ENCODE results near the gene BRME1.

BRME1 gene

GRCh38 chr19:13866463-13867046 lies 39.4 kb downstream of the BRME1 start:
- no peak overlapping the region for H3K27ac ChIP-seq (ENCODE audit: insufficient read depth, low read depth, low read length, poor library complexity, severe bottlenecking)

GRCh38 chr19:13865571-13866462 lies 40.1 kb downstream of the BRME1 start:
- Histone ChIP-seq H3K36me3 (ENCODE audit: control insufficient read depth, insufficient read depth, low read length) (no peaks in the 10 kb centered on the region), H3K27ac (ENCODE audit: insufficient read depth, low read depth, low read length, poor library complexity, severe bottlenecking) (no peak overlapping the region), H3K4me1 (ENCODE audit: control insufficient read depth, insufficient read depth, low read length) (peaks cover 13% of the 10 kb centered on the region), H3K27me3 (ENCODE audit: control insufficient read depth, insufficient read depth, low read length, poor library complexity, severe bottlenecking) (peaks cover 90% of the 10 kb centered on the region), H3K9me3 (ENCODE audit: control insufficient read depth, low read length) (no peaks in the 10 kb centered on the region), H3K4me3 (ENCODE audit: insufficient read depth, low read depth, low read length) (peak overlapping the region; percentile 33)
- 4 to 5% methylated on average over 82 of the region's 82 CpGs for WGBS, 2 experiments

More at GRCh38 chr19:13866463-13867046, 39.4 kb downstream of the BRME1 start:
- no peaks in the 10 kb centered on the region for H3K36me3 ChIP-seq (ENCODE audit: control insufficient read depth, insufficient read depth, low read length)
- 78 to 80% methylated on average over 15 of the region's 15 CpGs for WGBS, 2 experiments
- no peaks in the 10 kb centered on the region for H3K9me3 ChIP-seq (ENCODE audit: control insufficient read depth, low read length)
- no peak overlapping the region for H3K4me3 ChIP-seq (ENCODE audit: insufficient read depth, low read depth, low read length)
- H3K4me1 ChIP-seq (ENCODE audit: control insufficient read depth, insufficient read depth, low read length) = peaks cover 10% of the 10 kb centered on the region
- peaks cover 92% of the 10 kb centered on the region for H3K27me3 ChIP-seq (ENCODE audit: control insufficient read depth, insufficient read depth, low read length, poor library complexity, severe bottlenecking)

GRCh38 chr19:13864667-13865570 lies 41.0 kb downstream of the BRME1 start:
- H3K27me3 ChIP-seq (ENCODE audit: control insufficient read depth, insufficient read depth, low read length, poor library complexity, severe bottlenecking) = peaks cover 84% of the 10 kb centered on the region
- no peak overlapping the region for H3K27ac ChIP-seq (ENCODE audit: insufficient read depth, low read depth, low read length, poor library complexity, severe bottlenecking)
- no peaks in the 10 kb centered on the region for H3K36me3 ChIP-seq (ENCODE audit: control insufficient read depth, insufficient read depth, low read length)
- WGBS, 2 experiments = 12% methylated on average over 109 to 110 of the region's 113 CpGs
- H3K9me3 ChIP-seq (ENCODE audit: control insufficient read depth, low read length) = no peaks in the 10 kb centered on the region
- peaks cover 13% of the 10 kb centered on the region for H3K4me1 ChIP-seq (ENCODE audit: control insufficient read depth, insufficient read depth, low read length)
- H3K4me3 ChIP-seq (ENCODE audit: insufficient read depth, low read depth, low read length) = peak overlapping the region; percentile 33

GRCh38 chr19:13864046-13864666 lies 41.8 kb downstream of the BRME1 start:
- no peak overlapping the region for H3K4me3 ChIP-seq (ENCODE audit: insufficient read depth, low read depth, low read length)

GRCh38 chr19:13861714-13862531 lies 44.0 kb downstream of the BRME1 start:
- 20 to 22% methylated on average over 27 of the region's 27 CpGs for WGBS, 2 experiments
- H3K27me3 ChIP-seq (ENCODE audit: control insufficient read depth, insufficient read depth, low read length, poor library complexity, severe bottlenecking) = peaks cover 54% of the 10 kb centered on the region
- no peaks in the 10 kb centered on the region for H3K36me3 ChIP-seq (ENCODE audit: control insufficient read depth, insufficient read depth, low read length)
- H3K4me1 ChIP-seq (ENCODE audit: control insufficient read depth, insufficient read depth, low read length) = peaks cover 13% of the 10 kb centered on the region
- H3K27ac ChIP-seq (ENCODE audit: insufficient read depth, low read depth, low read length, poor library complexity, severe bottlenecking) = no peak overlapping the region
- H3K4me3 ChIP-seq (ENCODE audit: insufficient read depth, low read depth, low read length) = peak overlapping the region; percentile 33
- H3K9me3 ChIP-seq (ENCODE audit: control insufficient read depth, low read length) = no peaks in the 10 kb centered on the region

More at GRCh38 chr19:13864046-13864666, 41.8 kb downstream of the BRME1 start:
- H3K4me1 ChIP-seq (ENCODE audit: control insufficient read depth, insufficient read depth, low read length) = peaks cover 13% of the 10 kb centered on the region
- no peak overlapping the region for H3K27ac ChIP-seq (ENCODE audit: insufficient read depth, low read depth, low read length, poor library complexity, severe bottlenecking)
- H3K9me3 ChIP-seq (ENCODE audit: control insufficient read depth, low read length) = no peaks in the 10 kb centered on the region
- WGBS, 2 experiments = 40 to 41% methylated on average over 13 of the region's 13 CpGs
- peaks cover 77% of the 10 kb centered on the region for H3K27me3 ChIP-seq (ENCODE audit: control insufficient read depth, insufficient read depth, low read length, poor library complexity, severe bottlenecking)
- no peaks in the 10 kb centered on the region for H3K36me3 ChIP-seq (ENCODE audit: control insufficient read depth, insufficient read depth, low read length)

GRCh38 chr19:13861392-13861713 lies 44.6 kb downstream of the BRME1 start:
- 90 to 91% methylated on average over 11 of the region's 11 CpGs for WGBS, 2 experiments
- no peak overlapping the region for H3K4me3 ChIP-seq (ENCODE audit: insufficient read depth, low read depth, low read length)
- no peaks in the 10 kb centered on the region for H3K9me3 ChIP-seq (ENCODE audit: control insufficient read depth, low read length)
- H3K4me1 ChIP-seq (ENCODE audit: control insufficient read depth, insufficient read depth, low read length) = peaks cover 13% of the 10 kb centered on the region
- H3K27ac ChIP-seq (ENCODE audit: insufficient read depth, low read depth, low read length, poor library complexity, severe bottlenecking) = no peak overlapping the region
- no peaks in the 10 kb centered on the region for H3K36me3 ChIP-seq (ENCODE audit: control insufficient read depth, insufficient read depth, low read length)
- peaks cover 49% of the 10 kb centered on the region for H3K27me3 ChIP-seq (ENCODE audit: control insufficient read depth, insufficient read depth, low read length, poor library complexity, severe bottlenecking)

GRCh38 chr19:13860679-13861391 lies 45.1 kb downstream of the BRME1 start:
- Histone ChIP-seq H3K36me3 (ENCODE audit: control insufficient read depth, insufficient read depth, low read length) (no peaks in the 10 kb centered on the region), H3K9me3 (ENCODE audit: control insufficient read depth, low read length) (no peaks in the 10 kb centered on the region), H3K27ac (ENCODE audit: insufficient read depth, low read depth, low read length, poor library complexity, severe bottlenecking) (no peak overlapping the region), H3K27me3 (ENCODE audit: control insufficient read depth, insufficient read depth, low read length, poor library complexity, severe bottlenecking) (peaks cover 43% of the 10 kb centered on the region), H3K4me1 (ENCODE audit: control insufficient read depth, insufficient read depth, low read length) (peaks cover 13% of the 10 kb centered on the region), H3K4me3 (ENCODE audit: insufficient read depth, low read depth, low read length) (no peak overlapping the region)
- 90 to 93% methylated on average over 13 of the region's 13 CpGs for WGBS, 2 experiments

- H3K27me3 ChIP-seq (ENCODE audit: control insufficient read depth, insufficient read depth, low read length, poor library complexity, severe bottlenecking) = peaks cover 30% of the 10 kb centered on the region
- H3K4me1 ChIP-seq (ENCODE audit: control insufficient read depth, insufficient read depth, low read length) = peaks cover 8% of the 10 kb centered on the region
- H3K36me3 ChIP-seq (ENCODE audit: control insufficient read depth, insufficient read depth, low read length) = no peaks in the 10 kb centered on the region
- no peaks in the 10 kb centered on the region for H3K9me3 ChIP-seq (ENCODE audit: control insufficient read depth, low read length)
- WGBS, 2 experiments = 89 to 90% methylated on average over 3 of the region's 3 CpGs
- no peak overlapping the region for H3K4me3 ChIP-seq (ENCODE audit: insufficient read depth, low read depth, low read length)
- H3K27ac ChIP-seq (ENCODE audit: insufficient read depth, low read depth, low read length, poor library complexity, severe bottlenecking) = no peak overlapping the region
Measured at GRCh38 chr19:13859361-13859880, 46.5 kb downstream of the BRME1 start.
